GM18867 (cell line): ENCODE measurements around the gene NPVF.

Experiments
- ATAC-seq: cut with Tn5 transposase; IDR thresholded peaks from one replicate; pipeline ENCODE4 v1.9.1; 2021; ENCODE audit warnings: mild to moderate bottlenecking, moderate library complexity; ENCODE audit not compliant: unreplicated experiment

NPVF gene

DNA sequence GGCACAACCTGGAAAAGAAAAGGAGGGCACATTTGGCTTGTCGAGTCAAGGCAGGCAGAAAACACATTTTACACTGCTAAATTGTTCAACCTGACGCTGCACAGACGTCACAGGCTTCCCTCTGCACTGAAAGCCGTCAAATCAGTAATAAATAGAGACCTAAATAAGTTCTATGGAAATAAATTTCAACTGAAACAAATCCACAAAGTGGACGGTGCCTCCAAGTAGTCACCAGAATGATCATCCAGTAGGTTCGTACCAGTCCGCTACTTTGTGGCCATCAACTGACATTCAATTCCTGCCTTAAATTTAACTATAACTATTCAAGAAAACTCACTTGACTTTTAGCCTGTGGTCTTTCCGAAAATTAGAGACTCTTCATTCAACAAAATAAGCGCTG is 49.0 kb downstream of the NPVF start:
- no peak for ATAC-seq
